IMR-90 (cell line): ENCODE measurements around the gene MAP1LC3B.

ENCODE experiments used
- CHD1 ChIP-seq: IDR thresholded peaks from 2 replicates; pipeline ENCODE4 v1.6.1; 2012; ENCODE audit warnings: low read depth, low read length, improper control_type of control experiment
- CTCF ChIP-seq: conservative IDR thresholded peaks from 2 replicates; pipeline ENCODE4 v1.5.1; 2012; ENCODE audit warnings: mild to moderate bottlenecking, low read depth, low read length, improper control_type of control experiment
- FOS ChIP-seq: fragments of 150-350 bp; IDR thresholded peaks from 2 replicates; pipeline ENCODE4 v1.6.1; 2016; ENCODE audit warnings: low read depth, low read length
- MAFK ChIP-seq: IDR thresholded peaks from 2 replicates; pipeline ENCODE4 v1.6.1; 2012; ENCODE audit warnings: low read depth, low read length, improper control_type of control experiment
- MXI1 ChIP-seq: IDR thresholded peaks from 2 replicates; pipeline ENCODE4 v1.6.1; 2012; ENCODE audit warnings: low read depth, mild to moderate bottlenecking, low read length, moderate library complexity, borderline replicate concordance
- RAD21 ChIP-seq: IDR thresholded peaks from 2 replicates; pipeline ENCODE4 v1.6.1; 2012; ENCODE audit warnings: low read length, improper control_type of control experiment
- RCOR1 ChIP-seq: IDR thresholded peaks from 2 replicates; pipeline ENCODE4 v1.6.1; 2012; ENCODE audit warnings: mild to moderate bottlenecking, low read length, improper control_type of control experiment; ENCODE audit not compliant: insufficient replicate concordance
- RFX5 ChIP-seq: IDR thresholded peaks from 2 replicates; pipeline ENCODE4 v1.8.0; 2012; ENCODE audit warnings: low read depth, mild to moderate bottlenecking, low read length, moderate library complexity
- SMC3 ChIP-seq: fragments of 150-350 bp; IDR thresholded peaks from 2 replicates; pipeline ENCODE4 v1.6.1; 2016; ENCODE audit warnings: low read depth, mild to moderate bottlenecking, antibody characterized with exemption, low read length, moderate library complexity

- TF ChIP-seq MXI1 = no peak
- no peak for TF ChIP-seq MAFK
- no peak for TF ChIP-seq CTCF
- TF ChIP-seq SMC3 = no peak
- no peak for TF ChIP-seq FOS
- no peak for TF ChIP-seq CHD1
- TF ChIP-seq RCOR1 = no peak
- TF ChIP-seq RAD21 = no peak
- TF ChIP-seq RFX5 = no peak
These were observed 33.8 kb downstream of the MAP1LC3B start for GRCh38 chr16:87425941-87426340.
